Measurements from ENCODE around the gene SCAMP1.

- TF ChIP-seq CTCF (conservative IDR thresholded peaks at IDR 0.05; ENCODE audit: low read length) (no peak), EZH2phosphoT487 (IDR thresholded peaks at IDR 0.05; ENCODE audit: borderline replicate concordance, low read depth, low read length) (no peak)
Measured at GRCh38 chr5:78487846-78488245, 127.4 kb downstream of the SCAMP1 start.

All from OCI-LY7 (cell line).